ENCODE results near the gene ORAI3.

ORAI3 gene

GRCh38 chr16:30961384-30961783 is 12.5 kb downstream of the ORAI3 start:
- DNase-seq (ENCODE audit: low read depth) = no peak
- H3K4me3 ChIP-seq (ENCODE audit: low read depth, low read length) = no peak overlapping the region
- TF ChIP-seq CTCF (IDR thresholded peaks at IDR 0.05; ENCODE audit: control insufficient read depth, extremely low read depth, insufficient read depth) = no peak

- no peak for TF ChIP-seq CTCF (IDR thresholded peaks at IDR 0.05; ENCODE audit: control insufficient read depth, extremely low read depth, insufficient read depth)
- DNase-seq (ENCODE audit: low read depth) = no peak
- H3K4me3 ChIP-seq (ENCODE audit: low read depth, low read length) = no peak overlapping the region
These were observed 15.2 kb downstream of the ORAI3 start for GRCh38 chr16:30963925-30964511.

GRCh38 chr16:30964574-30965226 is 15.8 kb downstream of the ORAI3 start:
- DNase-seq (ENCODE audit: low read depth) = no peak
- H3K4me3 ChIP-seq (ENCODE audit: low read depth, low read length) = no peak overlapping the region
- TF ChIP-seq CTCF (IDR thresholded peaks at IDR 0.05; ENCODE audit: control insufficient read depth, extremely low read depth, insufficient read depth) = no peak

GRCh38 chr16:30965436-30965835 is 16.6 kb downstream of the ORAI3 start:
- DNase-seq (ENCODE audit: low read depth) = no peak
- TF ChIP-seq CTCF (IDR thresholded peaks at IDR 0.05; ENCODE audit: control insufficient read depth, extremely low read depth, insufficient read depth) = no peak
- H3K4me3 ChIP-seq (ENCODE audit: low read depth, low read length) = no peak overlapping the region

- no peak for DNase-seq (ENCODE audit: low read depth)
- TF ChIP-seq CTCF (IDR thresholded peaks at IDR 0.05; ENCODE audit: control insufficient read depth, extremely low read depth, insufficient read depth) = no peak
- H3K4me3 ChIP-seq (ENCODE audit: low read depth, low read length) = no peak overlapping the region
These were observed 17.3 kb downstream of the ORAI3 start for GRCh38 chr16:30966033-30966619.

- H3K4me3 ChIP-seq (ENCODE audit: low read depth, low read length) = no peak overlapping the region
- no peak for DNase-seq (ENCODE audit: low read depth)
- no peak for TF ChIP-seq CTCF (IDR thresholded peaks at IDR 0.05; ENCODE audit: control insufficient read depth, extremely low read depth, insufficient read depth)
These were observed 18.9 kb downstream of the ORAI3 start for GRCh38 chr16:30967795-30968194.

Data from LNCaP clone FGC (cell line).